ENCODE data around the gene CELF2. TPM values are rescaled to one million over a fixed set of nuclear protein-coding genes. Genes with fewer than 3 reads are reported as not detected.

The CELF2 gene
- total RNA-seq, 1 experiment from 2014 or later, result 0.27 TPM

DNA sequence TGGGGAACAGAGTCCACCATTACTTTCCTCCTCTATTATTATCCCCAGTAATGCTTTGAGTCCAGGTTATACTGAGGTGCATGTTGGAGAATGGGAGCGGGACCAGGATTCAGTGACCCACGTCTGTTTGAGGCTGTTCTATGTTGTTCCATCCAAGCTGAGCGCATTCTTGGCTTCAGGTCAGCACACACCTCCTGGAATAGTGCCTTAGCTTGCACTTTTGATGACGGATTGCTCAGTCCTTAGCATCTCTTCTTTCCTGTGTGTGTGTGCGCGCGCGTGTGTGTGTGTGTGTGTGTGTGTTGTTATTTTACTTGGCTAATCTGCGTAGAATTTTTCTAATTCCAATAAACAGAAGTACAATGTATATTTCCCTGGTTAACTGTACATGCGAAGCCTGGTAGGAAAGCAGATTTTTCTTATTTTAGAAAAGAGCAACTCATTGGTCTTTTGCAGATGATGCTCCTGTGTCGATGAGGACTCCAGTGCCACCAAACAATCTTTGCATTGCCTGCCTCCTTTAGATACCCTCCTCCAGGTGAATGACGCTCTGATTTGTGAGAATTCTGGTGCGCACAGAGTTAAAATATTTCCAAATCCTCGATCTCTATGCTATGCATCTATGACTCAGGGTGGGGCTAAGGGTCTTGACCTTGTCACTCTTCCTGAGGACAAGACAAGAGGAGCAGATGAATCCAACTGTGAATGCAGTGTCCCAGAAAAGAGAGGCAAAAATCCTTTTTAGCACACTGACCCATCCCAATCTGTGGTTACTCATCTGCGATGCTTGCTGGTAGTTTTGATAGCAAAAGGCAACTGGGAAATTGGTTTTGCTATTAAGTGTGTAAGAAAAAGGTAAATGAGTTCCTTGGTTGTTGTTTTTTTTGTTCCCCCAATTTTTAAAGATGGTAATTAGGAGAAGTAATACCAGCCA is 13.3 kb upstream of the CELF2 start:
- peaks cover 19% of the 10 kb centered on the region for H3K27me3 Mint-ChIP-seq (ENCODE audit: insufficient read depth, unreplicated experiment)
- no peaks in the 10 kb centered on the region for H3K27me3 ChIP-seq (replicated peaks; ENCODE audit: control insufficient read depth, insufficient read depth, low read length)
- no peak overlapping the region for H3K4me3 ChIP-seq (ENCODE audit: low read depth, low read length)
- no peaks in the 10 kb centered on the region for H3K4me1 Mint-ChIP-seq (ENCODE audit: low read depth, unreplicated experiment)
- H3K36me3 ChIP-seq (ENCODE audit: control insufficient read depth, insufficient read depth, low read length), result no peaks in the 10 kb centered on the region
- H3K4me3 Mint-ChIP-seq (ENCODE audit: unreplicated experiment), result no peak overlapping the region
- intact Hi-C loops (cut with micrococcal nuclease; ENCODE audit: unreplicated experiment), result no loop called here
- H3K27ac Mint-ChIP-seq (ENCODE audit: unreplicated experiment), result no peak overlapping the region
- ChIA-PET POLR2A (no interaction called here), CTCF (no interaction called here)
- DNase-seq, result no peak
- TF ChIP-seq, protein P1, sequence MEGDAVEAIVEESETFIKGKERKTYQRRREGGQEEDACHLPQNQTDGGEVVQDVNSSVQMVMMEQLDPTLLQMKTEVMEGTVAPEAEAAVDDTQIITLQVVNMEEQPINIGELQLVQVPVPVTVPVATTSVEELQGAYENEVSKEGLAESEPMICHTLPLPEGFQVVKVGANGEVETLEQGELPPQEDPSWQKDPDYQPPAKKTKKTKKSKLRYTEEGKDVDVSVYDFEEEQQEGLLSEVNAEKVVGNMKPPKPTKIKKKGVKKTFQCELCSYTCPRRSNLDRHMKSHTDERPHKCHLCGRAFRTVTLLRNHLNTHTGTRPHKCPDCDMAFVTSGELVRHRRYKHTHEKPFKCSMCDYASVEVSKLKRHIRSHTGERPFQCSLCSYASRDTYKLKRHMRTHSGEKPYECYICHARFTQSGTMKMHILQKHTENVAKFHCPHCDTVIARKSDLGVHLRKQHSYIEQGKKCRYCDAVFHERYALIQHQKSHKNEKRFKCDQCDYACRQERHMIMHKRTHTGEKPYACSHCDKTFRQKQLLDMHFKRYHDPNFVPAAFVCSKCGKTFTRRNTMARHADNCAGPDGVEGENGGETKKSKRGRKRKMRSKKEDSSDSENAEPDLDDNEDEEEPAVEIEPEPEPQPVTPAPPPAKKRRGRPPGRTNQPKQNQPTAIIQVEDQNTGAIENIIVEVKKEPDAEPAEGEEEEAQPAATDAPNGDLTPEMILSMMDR (IDR thresholded peaks at IDR 0.05; ENCODE audit: insufficient read depth in 1 of 2, low read depth in 1 of 2, low read length in 1 of 2, severe bottlenecking in 1 of 2, unreplicated experiment in 1 of 2), result no peak
- no TSS peak for BruUV-seq (replicated peaks)
- no peaks in the 10 kb centered on the region for H3K36me3 Mint-ChIP-seq (ENCODE audit: insufficient read depth, unreplicated experiment)
- H3K4me1 ChIP-seq, result no peaks in the 10 kb centered on the region
- no peaks in the 10 kb centered on the region for H3K9me3 Mint-ChIP-seq (ENCODE audit: unreplicated experiment)
- no peaks in the 10 kb centered on the region for H3K9me3 ChIP-seq

DNA sequence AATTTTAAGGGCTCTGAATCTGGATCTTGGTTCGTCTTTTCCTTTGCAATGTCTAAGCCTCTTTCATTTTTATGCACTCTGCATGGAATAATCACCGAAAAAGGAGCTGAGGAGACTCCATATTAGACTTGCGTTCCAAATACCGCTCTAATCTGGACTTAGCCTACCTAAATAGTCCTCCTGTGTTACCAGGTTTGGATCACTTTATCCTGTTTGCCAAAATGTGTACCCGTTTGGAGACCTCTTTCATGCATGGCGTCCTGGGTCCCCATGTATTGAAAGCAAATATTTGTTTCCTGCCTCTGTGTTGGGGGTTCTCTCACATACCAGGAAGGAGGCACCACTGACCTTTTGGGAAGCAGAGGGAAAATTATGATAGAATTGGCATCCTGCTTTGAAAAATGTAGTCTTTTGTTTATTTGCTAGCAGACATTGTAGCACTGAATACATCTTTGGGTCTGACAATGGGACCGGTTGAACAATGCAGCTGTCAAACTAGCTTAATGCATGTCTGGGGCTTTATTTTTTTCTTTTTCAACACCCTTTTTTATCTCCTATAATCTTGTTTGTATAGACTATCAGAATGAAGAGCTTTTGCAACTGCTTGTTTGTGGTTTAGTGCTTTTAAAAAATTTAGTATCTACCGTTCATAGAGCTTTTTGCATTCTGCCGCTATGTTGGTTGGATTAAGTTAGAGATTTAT is 11.8 kb upstream of the CELF2 start:
- TF ChIP-seq, protein P1 (IDR thresholded peaks at IDR 0.05; ENCODE audit: insufficient read depth in 1 of 2, low read depth in 1 of 2, low read length in 1 of 2, severe bottlenecking in 1 of 2, unreplicated experiment in 1 of 2), result no peak
- POLR2A ChIA-PET, result no interaction called here
- DNase-seq, result no peak
- no TSS peak for BruUV-seq (replicated peaks)
- Histone ChIP-seq H3K27me3 (replicated peaks; ENCODE audit: control insufficient read depth, insufficient read depth, low read length) (no peaks in the 10 kb centered on the region), H3K9me3 (no peaks in the 10 kb centered on the region), H3K4me1 (no peaks in the 10 kb centered on the region), H3K4me3 (ENCODE audit: low read depth, low read length) (no peak overlapping the region), H3K36me3 (ENCODE audit: control insufficient read depth, insufficient read depth, low read length) (no peaks in the 10 kb centered on the region)
- H3K4me1 Mint-ChIP-seq (ENCODE audit: low read depth, unreplicated experiment), result no peaks in the 10 kb centered on the region
- no peaks in the 10 kb centered on the region for H3K36me3 Mint-ChIP-seq (ENCODE audit: insufficient read depth, unreplicated experiment)
- peaks cover 22% of the 10 kb centered on the region for H3K27me3 Mint-ChIP-seq (ENCODE audit: insufficient read depth, unreplicated experiment)
- intact Hi-C loops (cut with micrococcal nuclease; ENCODE audit: unreplicated experiment), result no loop called here
- no peak overlapping the region for H3K27ac Mint-ChIP-seq (ENCODE audit: unreplicated experiment)
- CTCF ChIA-PET, result no interaction called here
- no peaks in the 10 kb centered on the region for H3K9me3 Mint-ChIP-seq (ENCODE audit: unreplicated experiment)
- no peak overlapping the region for H3K4me3 Mint-ChIP-seq (ENCODE audit: unreplicated experiment)

DNA sequence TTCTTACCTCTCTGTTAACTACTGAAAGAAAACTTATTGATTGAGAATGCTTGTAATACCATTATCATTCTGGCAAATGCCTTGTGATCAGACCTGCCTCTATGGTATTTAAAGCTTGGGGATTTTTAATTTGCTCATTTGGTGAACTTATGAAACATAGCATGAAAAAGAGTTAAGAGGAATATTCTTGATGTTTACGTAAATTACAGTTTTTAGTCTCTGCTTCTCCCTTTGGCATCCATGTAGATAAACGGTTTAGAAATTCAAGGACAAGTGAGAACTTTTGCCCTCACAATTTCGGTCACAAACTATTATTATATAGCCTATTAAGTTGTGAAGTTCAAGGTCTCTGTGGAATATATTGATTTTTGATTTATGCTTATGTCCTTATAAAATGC is 11.2 kb upstream of the CELF2 start:
- H3K9me3 Mint-ChIP-seq (ENCODE audit: unreplicated experiment), result no peaks in the 10 kb centered on the region
- no peak overlapping the region for H3K27ac Mint-ChIP-seq (ENCODE audit: unreplicated experiment)
- no peaks in the 10 kb centered on the region for H3K36me3 Mint-ChIP-seq (ENCODE audit: insufficient read depth, unreplicated experiment)
- no peaks in the 10 kb centered on the region for H3K9me3 ChIP-seq
- no peak for DNase-seq
- TF ChIP-seq, protein P1 (IDR thresholded peaks at IDR 0.05; ENCODE audit: insufficient read depth in 1 of 2, low read depth in 1 of 2, low read length in 1 of 2, severe bottlenecking in 1 of 2, unreplicated experiment in 1 of 2), result no peak
- no peaks in the 10 kb centered on the region for H3K36me3 ChIP-seq (ENCODE audit: control insufficient read depth, insufficient read depth, low read length)
- ChIA-PET CTCF (no interaction called here), POLR2A (no interaction called here)
- H3K4me1 ChIP-seq, result no peaks in the 10 kb centered on the region
- H3K4me3 Mint-ChIP-seq (ENCODE audit: unreplicated experiment), result no peak overlapping the region
- no peaks in the 10 kb centered on the region for H3K4me1 Mint-ChIP-seq (ENCODE audit: low read depth, unreplicated experiment)
- intact Hi-C loops (cut with micrococcal nuclease; ENCODE audit: unreplicated experiment), result no loop called here
- H3K27me3 ChIP-seq (replicated peaks; ENCODE audit: control insufficient read depth, insufficient read depth, low read length), result no peaks in the 10 kb centered on the region
- BruUV-seq (replicated peaks), result no TSS peak
- peaks cover 27% of the 10 kb centered on the region for H3K27me3 Mint-ChIP-seq (ENCODE audit: insufficient read depth, unreplicated experiment)
- no peak overlapping the region for H3K4me3 ChIP-seq (ENCODE audit: low read depth, low read length)
